Kidney (tissue), 14 donors: ENCODE results near the gene COL4A4. TPM values are rescaled to one million over a fixed set of nuclear protein-coding genes. Genes with fewer than 3 reads are reported as not detected.

Experiments used
- DNase-seq, 5 donors: peaks; one replicate each; pipeline ENCODE4 v3.0.0-alpha.2; 2013 to 2020
- FAIRE-seq: peaks from 2 replicates; lab custom pipeline; 2012; peaks lifted over from hg19 to GRCh38; lab: Jason Lieb, UNC
- H3K27ac ChIP-seq, 2 donors: one replicate each; pipeline ENCODE4 v1.7.0; 2013; ENCODE audit warnings: low read depth in 2 of 2, low read length in 2 of 2, inconsistent platforms in 1 of 2
- H3K27me3 ChIP-seq: one replicate; pipeline ENCODE4 v1.7.1; 2013; ENCODE audit warnings: low read length, inconsistent platforms; ENCODE audit not compliant: control insufficient read depth, insufficient read depth
- H3K36me3 ChIP-seq, 3 donors: one replicate each; pipeline versions ENCODE4 v1.7.0 to v1.7.1; 2013; ENCODE audit warnings: low read length in 3 of 3, control low read depth in 1 of 3, inconsistent platforms in 1 of 3; ENCODE audit not compliant: insufficient read depth in 3 of 3, control insufficient read depth in 2 of 3
- H3K4me1 ChIP-seq, 3 donors: one replicate each; pipeline versions ENCODE4 v1.7.0 to v1.7.1; 2013; ENCODE audit warnings: low read length in 3 of 3, inconsistent platforms in 1 of 3, low read depth in 1 of 3; ENCODE audit not compliant: control insufficient read depth in 2 of 3, insufficient read depth in 2 of 3
- H3K4me3 ChIP-seq, 3 donors: one replicate each; pipeline versions ENCODE4 v1.7.0 to v1.8.1; 2013; ENCODE audit warnings: low read length in 3 of 3, control low read depth in 1 of 3, inconsistent platforms in 1 of 3
- H3K9ac ChIP-seq, 3 donors: one replicate each; pipeline versions ENCODE4 v1.7.0 to v1.7.1; 2013; ENCODE audit warnings: low read length in 3 of 3, control low read depth in 1 of 3, inconsistent platforms in 1 of 3
- H3K9me3 ChIP-seq, 3 donors: one replicate each; pipeline versions ENCODE4 v1.7.0 to v1.7.1; 2013; ENCODE audit warnings: low read length in 3 of 3, control low read depth in 1 of 3, inconsistent platforms in 1 of 3; ENCODE audit not compliant: control insufficient read depth in 2 of 3, insufficient read depth in 1 of 3
- intact Hi-C: fragments of 100-400 bp; cut with DNase I; formaldehyde crosslinking; loops from one replicate; pipeline ENCODE4 v1.11.1; 2022
- polyA plus RNA-seq: library from polyadenylated mRNA; stranded (reverse); fragments of 350-450 nt; fragmentation: Illumina TruSeq; extraction: RNeasy Lipid Tissue Mini Kit (QIAGEN cat#74804); gene quantifications from one replicate; pipeline ENCODE4 v1.2.3, GENCODE V29; 2014; ENCODE audit warnings: low read depth, low replicate concordance; ENCODE audit not compliant: insufficient read depth
- total RNA-seq: library from RNA; stranded (reverse); fragmentation: NEBNext Ultra II Directional; extraction: Animal tissue kit (Norgen Biotek cat#: 25700); gene quantifications from one replicate; pipeline ENCODE4 v1.2.1, GENCODE V29; 2021
- TF ChIP-seq, protein P1 (sequence below): IDR thresholded peaks from 3 replicates; pipeline ENCODE4 v1.5.1; 2012; ENCODE audit warnings: mild to moderate bottlenecking, moderate library complexity, borderline replicate concordance; ENCODE audit not compliant: insufficient read depth; ENCODE audit errors: extremely low read depth
- donor health status: control.
- donor health status: control.
- donor health status: control.
- donor health status: control.
- donor health status: control.
- donor health status: DM: yes; HTN: yes; CAD: no.
- donor health status: Normal renal cell carcinoma (clear cell type).

Gene COL4A4
- total and polyA plus RNA-seq, 2 donors from 2014 or later, result 7.2 to 53.3 TPM

DNA sequence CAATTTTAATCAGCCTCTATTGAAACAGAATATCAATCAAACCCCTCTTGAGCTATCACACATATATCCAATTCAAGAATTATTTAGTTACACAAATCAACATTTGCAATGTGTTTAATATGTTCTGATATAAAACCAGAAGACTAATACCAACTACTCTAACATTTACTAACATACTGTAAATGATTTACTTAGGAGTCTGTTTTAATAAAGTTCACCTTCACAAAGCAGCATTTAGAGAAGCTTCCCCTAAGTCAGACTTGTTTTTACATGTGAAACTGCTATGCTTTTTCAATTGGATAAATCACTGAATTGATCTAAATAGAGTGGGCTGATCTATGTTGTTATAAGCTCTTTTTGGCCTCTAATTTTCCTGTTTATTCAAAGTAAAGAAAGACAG, 18.8 kb upstream of the COL4A4 start:
- TF ChIP-seq, protein P1, sequence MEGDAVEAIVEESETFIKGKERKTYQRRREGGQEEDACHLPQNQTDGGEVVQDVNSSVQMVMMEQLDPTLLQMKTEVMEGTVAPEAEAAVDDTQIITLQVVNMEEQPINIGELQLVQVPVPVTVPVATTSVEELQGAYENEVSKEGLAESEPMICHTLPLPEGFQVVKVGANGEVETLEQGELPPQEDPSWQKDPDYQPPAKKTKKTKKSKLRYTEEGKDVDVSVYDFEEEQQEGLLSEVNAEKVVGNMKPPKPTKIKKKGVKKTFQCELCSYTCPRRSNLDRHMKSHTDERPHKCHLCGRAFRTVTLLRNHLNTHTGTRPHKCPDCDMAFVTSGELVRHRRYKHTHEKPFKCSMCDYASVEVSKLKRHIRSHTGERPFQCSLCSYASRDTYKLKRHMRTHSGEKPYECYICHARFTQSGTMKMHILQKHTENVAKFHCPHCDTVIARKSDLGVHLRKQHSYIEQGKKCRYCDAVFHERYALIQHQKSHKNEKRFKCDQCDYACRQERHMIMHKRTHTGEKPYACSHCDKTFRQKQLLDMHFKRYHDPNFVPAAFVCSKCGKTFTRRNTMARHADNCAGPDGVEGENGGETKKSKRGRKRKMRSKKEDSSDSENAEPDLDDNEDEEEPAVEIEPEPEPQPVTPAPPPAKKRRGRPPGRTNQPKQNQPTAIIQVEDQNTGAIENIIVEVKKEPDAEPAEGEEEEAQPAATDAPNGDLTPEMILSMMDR, result no peak
- intact Hi-C loops, result no loop called here
- FAIRE-seq, result peak; percentile 86
- H3K27ac ChIP-seq, result peak overlapping the region; percentile 71 to 74
- no peak for DNase-seq
- H3K27me3 ChIP-seq, result no peaks in the 10 kb centered on the region
- H3K9me3 ChIP-seq, result no peaks in the 10 kb centered on the region
- H3K9ac ChIP-seq, result no peak overlapping the region
- H3K4me3 ChIP-seq, result no peak overlapping the region
- H3K36me3 ChIP-seq, result no peaks in the 10 kb centered on the region
- peaks cover 0 to 39% (median 32%) of the 10 kb centered on the region in 3 donors for H3K4me1 ChIP-seq

DNA sequence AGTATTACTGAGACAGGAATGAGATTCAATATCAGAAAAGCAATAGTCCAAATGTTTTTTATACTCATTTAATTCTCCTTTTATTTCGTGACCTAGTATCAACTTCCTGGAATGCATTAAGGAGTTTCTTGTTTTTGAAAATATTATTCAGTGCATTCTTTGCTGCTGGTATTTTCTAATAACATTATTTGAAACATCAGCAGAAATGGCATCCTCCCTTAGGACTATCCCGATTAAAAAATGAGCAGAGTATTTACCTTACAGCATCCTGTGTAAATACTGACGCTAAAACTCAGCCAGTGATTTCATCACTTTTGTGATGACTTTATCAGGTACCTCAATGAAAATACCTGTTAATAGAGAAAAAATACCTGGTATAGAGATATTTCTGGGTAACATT, 16.8 kb upstream of the COL4A4 start:
- intact Hi-C loops, result no loop called here
- FAIRE-seq (no peak), DNase-seq (no peak)
- Histone ChIP-seq H3K4me3 (peak overlapping the region in 1 of 3 donors; percentile 29), H3K27ac (peak overlapping the region in 1 of 2 donors; percentile 47), H3K36me3 (no peaks in the 10 kb centered on the region), H3K27me3 (no peaks in the 10 kb centered on the region), H3K9me3 (no peaks in the 10 kb centered on the region), H3K9ac (no peak overlapping the region), H3K4me1 (peaks cover 0 to 33% (median 24%) of the 10 kb centered on the region in 3 donors)
- TF ChIP-seq, protein P1, result no peak

DNA sequence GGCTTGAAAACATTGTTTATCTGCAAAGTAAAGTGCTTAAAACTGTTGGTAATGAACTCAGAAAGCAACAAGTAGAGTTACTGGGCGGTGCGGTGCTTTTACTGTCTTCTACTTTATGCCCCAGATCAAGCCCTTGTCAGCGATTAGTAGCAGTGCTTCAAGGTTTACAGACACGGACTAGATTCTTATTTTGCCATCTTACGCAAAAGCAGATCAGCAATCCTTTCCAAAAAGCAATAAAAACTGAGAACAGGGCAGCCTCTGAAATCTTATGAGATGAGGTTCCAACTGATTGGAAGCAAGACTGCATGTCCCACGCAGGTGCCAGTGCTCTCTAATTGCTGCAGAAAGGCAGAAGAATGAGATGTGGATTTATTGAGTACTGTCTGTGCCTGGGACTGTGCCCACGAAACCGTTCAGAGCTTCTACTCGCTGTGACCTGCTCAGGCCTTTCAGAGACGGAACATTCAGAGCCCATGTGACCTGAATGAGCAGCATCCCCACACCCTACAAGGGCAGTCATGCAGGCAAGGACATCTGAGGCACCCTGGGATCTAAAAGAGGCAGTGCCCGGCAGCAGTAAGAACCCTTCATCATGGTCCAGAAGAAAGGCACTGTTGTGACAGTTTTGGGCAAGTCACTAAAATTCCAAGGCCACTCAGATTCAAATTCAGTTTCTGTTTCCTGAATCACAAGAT, 16.1 kb upstream of the COL4A4 start:
- Histone ChIP-seq H3K27ac (peak overlapping the region; percentile 47 to 71), H3K9me3 (no peaks in the 10 kb centered on the region), H3K4me1 (peaks cover 0 to 28% (median 24%) of the 10 kb centered on the region in 3 donors), H3K27me3 (no peaks in the 10 kb centered on the region), H3K4me3 (peak overlapping the region in 2 of 3 donors; percentile 10 to 29), H3K9ac (peak overlapping the region in 1 of 3 donors; percentile 10), H3K36me3 (no peaks in the 10 kb centered on the region)
- FAIRE-seq, result no peak
- DNase-seq, result peak in 3 of 5 donors; percentile 13 to 77 (median 43)
- TF ChIP-seq, protein P1, result no peak
- intact Hi-C loops, result no loop called here
